Neural cell (in vitro differentiated cells): ENCODE results near the gene SLC30A4. TPM values are rescaled to one million over a fixed set of nuclear protein-coding genes. Genes with fewer than 3 reads are reported as not detected.

Experiments
- H2AFZ ChIP-seq: fragments of 200-600, 300-800 bp; sonication (generic), shearing (Covaris generic); 2 replicates; pipeline ENCODE4 v1.6.0; 2014; ENCODE audit warnings: low read depth, mild to moderate bottlenecking, antibody characterized with exemption, low read length, moderate library complexity
- H3F3A ChIP-seq: fragments of 200-600 bp; shearing (Covaris generic); 2 replicates; pipeline ENCODE4 v1.6.1; 2016; ENCODE audit warnings: mild to moderate bottlenecking, moderate library complexity, mixed read lengths, antibody characterized with exemption, low read length; ENCODE audit not compliant: insufficient read depth, poor library complexity, severe bottlenecking
- H3K27ac ChIP-seq: fragments of 200-600, 300-800 bp; sonication (generic), shearing (Covaris generic); 2 replicates; pipeline ENCODE4 v1.5.1; 2014; ENCODE audit warnings: mild to moderate bottlenecking, low read length, moderate library complexity
- H3K27me3 ChIP-seq: fragments of 300-800, 200-600 bp; sonication (generic), shearing (Covaris generic); 2 replicates; pipeline ENCODE4 v1.6.0; 2014; ENCODE audit warnings: mild to moderate bottlenecking, low read depth, low read length, moderate library complexity; ENCODE audit not compliant: insufficient read depth
- H3K36me3 ChIP-seq: fragments of 300-800, 200-600 bp; sonication (generic), shearing (Covaris generic); 2 replicates; pipeline ENCODE4 v1.5.1; 2014; ENCODE audit warnings: mild to moderate bottlenecking, antibody characterized with exemption, low read length, moderate library complexity; ENCODE audit not compliant: insufficient read depth
- H3K4me2 ChIP-seq: fragments of 300-800, 200-600 bp; sonication (generic), shearing (Covaris generic); 2 replicates; pipeline ENCODE4 v1.6.0; 2014; ENCODE audit warnings: mild to moderate bottlenecking, low read length
- H3K4me3 ChIP-seq: fragments of 300-800, 200-600 bp; sonication (generic), shearing (Covaris generic); 2 replicates; pipeline ENCODE4 v1.5.1; 2014; ENCODE audit warnings: mild to moderate bottlenecking, low read length, moderate library complexity
- H3K79me2 ChIP-seq: fragments of 200-600 bp; shearing (Covaris generic); replicated peaks from 2 replicates; pipeline ENCODE4 v1.6.0; 2014; ENCODE audit warnings: mild to moderate bottlenecking, low read length, moderate library complexity; ENCODE audit not compliant: insufficient read depth
- H3K9ac ChIP-seq: fragments of 300-800, 200-600 bp; sonication (generic), shearing (Covaris generic); 2 replicates; pipeline ENCODE4 v1.6.1; 2016; ENCODE audit warnings: mild to moderate bottlenecking, low read length, mixed read lengths
- H3K9me2 ChIP-seq: fragments of 200-600 bp; shearing (Covaris generic); 2 replicates; pipeline ENCODE4 v1.6.1; 2016; ENCODE audit warnings: mild to moderate bottlenecking, low read length, mixed read lengths; ENCODE audit not compliant: insufficient read depth
- H3K9me3 ChIP-seq: fragments of 200-600, 300-800 bp; sonication (generic), shearing (Covaris generic); 2 replicates; pipeline ENCODE4 v1.6.1; 2016; ENCODE audit warnings: mild to moderate bottlenecking, mixed run types, low read length, moderate library complexity, mixed read lengths
- H4K20me1 ChIP-seq: fragments of 200-600 bp; shearing (Covaris generic); 2 replicates; pipeline ENCODE4 v1.6.1; 2016; ENCODE audit warnings: mild to moderate bottlenecking, mixed run types; ENCODE audit not compliant: insufficient read depth
- EP300 ChIP-seq: fragments of 450-650 bp; conservative IDR thresholded peaks from 2 replicates; pipeline ENCODE4 v1.6.1; 2014; ENCODE audit warnings: antibody characterized with exemption, mild to moderate bottlenecking, moderate library complexity; ENCODE audit not compliant: poor library complexity, severe bottlenecking
- EZH2 ChIP-seq: fragments of 200-600, 300-800 bp; shearing (Covaris generic), sonication (generic); IDR thresholded peaks from 2 replicates; pipeline ENCODE4 v1.6.1; 2014; ENCODE audit warnings: antibody characterized with exemption, low read length, borderline replicate concordance, mild to moderate bottlenecking; ENCODE audit not compliant: insufficient read depth, poor library complexity, severe bottlenecking
- MXI1 ChIP-seq: fragments of 450-650 bp; conservative IDR thresholded peaks from 2 replicates; pipeline ENCODE4 v1.6.1; 2014; ENCODE audit warnings: antibody characterized with exemption, mild to moderate bottlenecking; ENCODE audit not compliant: poor library complexity, severe bottlenecking
- POLR2AphosphoS5 ChIP-seq: IDR thresholded peaks from 2 replicates; pipeline ENCODE4 v1.6.1; 2012
- RAD21 ChIP-seq: fragments of 450-650 bp; conservative IDR thresholded peaks from 2 replicates; pipeline ENCODE4 v1.6.1; 2014; ENCODE audit warnings: antibody characterized with exemption, mild to moderate bottlenecking, moderate library complexity
- REST ChIP-seq: IDR thresholded peaks from 2 replicates; pipeline ENCODE4 v1.6.1; 2012; ENCODE audit warnings: borderline replicate concordance
- SMC3 ChIP-seq: fragments of 450-650 bp; conservative IDR thresholded peaks from 2 replicates; pipeline ENCODE4 v1.6.1; 2014; ENCODE audit warnings: antibody characterized with exemption, mild to moderate bottlenecking, moderate library complexity; ENCODE audit not compliant: poor library complexity
- TAF1 ChIP-seq: IDR thresholded peaks from 2 replicates; pipeline ENCODE4 v1.6.1; 2012; ENCODE audit warnings: low read depth
- polyA plus RNA-seq: library from polyadenylated mRNA; depleted of rRNA; stranded (reverse); fragments of >200 nt; gene quantifications from 2 replicates; pipeline ENCODE4 v1.2.3, GENCODE V29; 2014
- TF ChIP-seq, protein P1 (sequence below): fragments of 450-650 bp; IDR thresholded peaks from 2 replicates; pipeline ENCODE4 v1.5.1; 2014; ENCODE audit warnings: antibody characterized with exemption, mild to moderate bottlenecking, moderate library complexity; ENCODE audit not compliant: poor library complexity, severe bottlenecking

The SLC30A4 gene
- polyA plus RNA-seq, 1 donor from 2014 or later, result 6.7 TPM

DNA sequence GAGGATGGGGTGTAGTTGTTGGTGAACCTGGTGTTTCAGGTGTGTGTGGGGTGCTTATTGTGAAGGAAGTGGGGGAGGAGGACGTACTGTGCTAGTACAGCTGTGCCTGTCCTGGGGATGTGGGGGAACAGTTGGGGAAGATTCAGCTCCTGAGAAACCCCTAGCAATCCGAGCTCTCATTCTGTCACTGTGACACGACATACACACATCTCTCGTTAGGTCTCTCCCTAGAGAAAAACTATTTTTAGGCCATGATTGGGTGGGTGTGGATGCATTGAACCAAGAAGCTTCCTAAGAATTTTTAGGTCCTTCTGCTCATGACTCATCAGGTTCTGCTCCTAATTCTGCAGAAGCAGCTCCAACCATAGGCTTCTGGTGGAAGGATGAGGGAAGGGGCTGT, 54.3 kb downstream of the SLC30A4 start:
- H3K27ac ChIP-seq, result no peak overlapping the region
- H3K79me2 ChIP-seq, result no peaks in the 10 kb centered on the region
- no peaks in the 10 kb centered on the region for H4K20me1 ChIP-seq
- H3K9ac ChIP-seq, result no peak overlapping the region
- no peaks in the 10 kb centered on the region for H3F3A ChIP-seq
- H3K9me3 ChIP-seq, result no peaks in the 10 kb centered on the region
- H3K9me2 ChIP-seq, result no peaks in the 10 kb centered on the region
- H2AFZ ChIP-seq, result no peak overlapping the region
- H3K36me3 ChIP-seq, result no peaks in the 10 kb centered on the region
- H3K4me3 ChIP-seq, result no peak overlapping the region
- H3K27me3 ChIP-seq, result no peaks in the 10 kb centered on the region
- no peak overlapping the region for H3K4me2 ChIP-seq
- TF ChIP-seq EZH2 (no peak), EP300 (no peak), RAD21 (no peak), POLR2AphosphoS5 (no peak), MXI1 (no peak), REST (no peak), TAF1 (no peak), SMC3 (no peak)
- TF ChIP-seq, protein P1, sequence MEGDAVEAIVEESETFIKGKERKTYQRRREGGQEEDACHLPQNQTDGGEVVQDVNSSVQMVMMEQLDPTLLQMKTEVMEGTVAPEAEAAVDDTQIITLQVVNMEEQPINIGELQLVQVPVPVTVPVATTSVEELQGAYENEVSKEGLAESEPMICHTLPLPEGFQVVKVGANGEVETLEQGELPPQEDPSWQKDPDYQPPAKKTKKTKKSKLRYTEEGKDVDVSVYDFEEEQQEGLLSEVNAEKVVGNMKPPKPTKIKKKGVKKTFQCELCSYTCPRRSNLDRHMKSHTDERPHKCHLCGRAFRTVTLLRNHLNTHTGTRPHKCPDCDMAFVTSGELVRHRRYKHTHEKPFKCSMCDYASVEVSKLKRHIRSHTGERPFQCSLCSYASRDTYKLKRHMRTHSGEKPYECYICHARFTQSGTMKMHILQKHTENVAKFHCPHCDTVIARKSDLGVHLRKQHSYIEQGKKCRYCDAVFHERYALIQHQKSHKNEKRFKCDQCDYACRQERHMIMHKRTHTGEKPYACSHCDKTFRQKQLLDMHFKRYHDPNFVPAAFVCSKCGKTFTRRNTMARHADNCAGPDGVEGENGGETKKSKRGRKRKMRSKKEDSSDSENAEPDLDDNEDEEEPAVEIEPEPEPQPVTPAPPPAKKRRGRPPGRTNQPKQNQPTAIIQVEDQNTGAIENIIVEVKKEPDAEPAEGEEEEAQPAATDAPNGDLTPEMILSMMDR, result no peak

DNA sequence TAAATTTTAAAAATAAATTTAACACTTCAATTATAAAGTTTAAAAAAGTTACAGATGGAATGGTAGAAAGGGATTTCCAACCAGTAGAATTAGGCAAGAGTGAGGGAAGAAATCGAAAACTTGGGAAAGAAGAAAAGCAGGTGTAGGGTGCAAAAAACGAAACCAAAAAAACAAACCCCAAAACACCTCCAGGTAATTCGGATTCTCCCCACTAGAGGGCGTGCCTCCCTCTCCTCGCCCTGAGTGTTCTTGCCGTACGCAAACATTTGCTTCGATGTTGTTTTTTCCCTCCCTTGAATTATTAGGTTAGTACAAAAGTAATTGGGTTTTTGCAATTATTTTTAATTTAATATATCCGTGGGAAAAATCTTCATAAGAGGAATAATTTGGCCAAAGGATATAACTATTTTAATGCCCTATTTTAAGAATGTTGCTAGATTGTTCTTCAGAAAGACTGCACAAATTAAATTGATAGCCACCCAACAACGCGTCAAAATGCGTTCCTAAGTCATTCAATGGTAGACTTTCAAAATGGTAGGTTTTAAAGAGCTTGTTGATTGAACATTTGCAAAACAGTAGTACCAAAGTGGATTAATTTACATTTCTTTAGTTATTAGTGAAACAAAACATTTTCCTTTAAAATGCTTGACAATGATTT, 63.7 kb downstream of the SLC30A4 start:
- H3K9me3 ChIP-seq, result no peaks in the 10 kb centered on the region
- H4K20me1 ChIP-seq, result no peaks in the 10 kb centered on the region
- no peaks in the 10 kb centered on the region for H3F3A ChIP-seq
- H3K9ac ChIP-seq, result no peak overlapping the region
- H3K79me2 ChIP-seq, result no peaks in the 10 kb centered on the region
- H3K27me3 ChIP-seq, result no peaks in the 10 kb centered on the region
- H3K4me2 ChIP-seq, result no peak overlapping the region
- TF ChIP-seq SMC3, result peak; percentile 66
- peak; percentile 58 for TF ChIP-seq RAD21
- TF ChIP-seq TAF1, result no peak
- TF ChIP-seq MXI1, result no peak
- TF ChIP-seq, protein P1, result peak; percentile 73
- H3K36me3 ChIP-seq, result no peaks in the 10 kb centered on the region
- H3K27ac ChIP-seq, result no peak overlapping the region
- no peak overlapping the region for H3K4me3 ChIP-seq
- no peak overlapping the region for H2AFZ ChIP-seq
- H3K9me2 ChIP-seq, result no peaks in the 10 kb centered on the region
